Esophagus (tissue), 2 donors: ENCODE data around the gene VWA8. TPM values are rescaled to one million over a fixed set of nuclear protein-coding genes. Genes with fewer than 3 reads are reported as not detected.
"Not testable (repeated sequence)": the region's sequence is repeated elsewhere in the genome, so short reads cannot be mapped to it uniquely, and the experiment has no call there.

Source experiments
- H3K27ac ChIP-seq, 2 donors: one replicate each; pipeline ENCODE4 v1.5.1; 2013; ENCODE audit warnings: low read depth in 2 of 2, mild to moderate bottlenecking in 2 of 2, inconsistent platforms in 1 of 2, low read length in 1 of 2, moderate library complexity in 1 of 2
- H3K27me3 ChIP-seq, 2 donors: one replicate each; pipeline ENCODE4 v1.6.1; 2013; ENCODE audit warnings: low read length in 2 of 2, control low read depth in 1 of 2, mild to moderate bottlenecking in 1 of 2; ENCODE audit not compliant: insufficient read depth in 2 of 2, control insufficient read depth in 1 of 2
- H3K36me3 ChIP-seq, 2 donors: one replicate each; pipeline ENCODE4 v1.6.1; 2013; ENCODE audit warnings: low read length in 1 of 2; ENCODE audit not compliant: control insufficient read depth in 2 of 2, insufficient read depth in 2 of 2
- H3K4me1 ChIP-seq, 2 donors: one replicate each; pipeline ENCODE4 v1.6.1; 2013; ENCODE audit warnings: low read length in 1 of 2; ENCODE audit not compliant: control insufficient read depth in 2 of 2, insufficient read depth in 2 of 2
- H3K4me3 ChIP-seq, 2 donors: one replicate each; pipeline ENCODE4 v1.5.1; 2013; ENCODE audit warnings: low read length in 2 of 2, mild to moderate bottlenecking in 2 of 2, low read depth in 1 of 2, moderate library complexity in 1 of 2
- H3K9me3 ChIP-seq, 2 donors: one replicate each; pipeline ENCODE4 v1.6.1; 2013; ENCODE audit warnings: mild to moderate bottlenecking in 2 of 2, low read depth in 1 of 2, low read length in 1 of 2, moderate library complexity in 1 of 2; ENCODE audit not compliant: control insufficient read depth in 2 of 2, insufficient read depth in 1 of 2
- WGBS, 2 donors: extraction: QIAGEN DNeasy Blood & Tissue Kit; methylation state at CpG; one replicate each; pipeline ENCODE4 v1.1.7; 2013; 5-methylcytosine and 5-hydroxymethylcytosine counted together
- polyA plus RNA-seq, 2 donors: library from polyadenylated mRNA; stranded (reverse); fragments of 200-250 nt; gene quantifications; one replicate each; pipeline ENCODE4 v1.2.3, GENCODE V29; 2013
- donor health status: healthy with polysubstance abuse.
- donor health status: Bipolar disorder and iron deficiency.

VWA8 gene
- polyA plus RNA-seq, 2 donors: 3.5 to 3.6 TPM

GRCh38 chr13:41633776-41634175 is 327.1 kb downstream of the VWA8 start:
- H3K27ac ChIP-seq: no peak overlapping the region
- H3K27me3 ChIP-seq: no peaks in the 10 kb centered on the region
- no peaks in the 10 kb centered on the region for H3K4me1 ChIP-seq
- 83 to 92% methylated on average over 4 of the region's 4 CpGs for WGBS, 2 donors
- H3K4me3 ChIP-seq: no peak overlapping the region
- no peaks in the 10 kb centered on the region for H3K36me3 ChIP-seq
- no peaks in the 10 kb centered on the region for H3K9me3 ChIP-seq

- no peak overlapping the region for H3K4me3 ChIP-seq
- H3K36me3 ChIP-seq: no peaks in the 10 kb centered on the region
- H3K27me3 ChIP-seq: no peaks in the 10 kb centered on the region
- H3K9me3 ChIP-seq: no peaks in the 10 kb centered on the region
- 87 to 88% methylated on average over 5 of the region's 5 CpGs for WGBS, 2 donors
- no peaks in the 10 kb centered on the region for H3K4me1 ChIP-seq
- H3K27ac ChIP-seq: no peak overlapping the region
These were observed 329.5 kb downstream of the VWA8 start for GRCh38 chr13:41631296-41631965.

GRCh38 chr13:41627425-41627824 is 333.5 kb downstream of the VWA8 start:
- Histone ChIP-seq H3K36me3 (no peaks in the 10 kb centered on the region), H3K27me3 (no peaks in the 10 kb centered on the region), H3K27ac (no peak overlapping the region), H3K4me3 (no peak overlapping the region), H3K9me3 (no peaks in the 10 kb centered on the region), H3K4me1 (no peaks in the 10 kb centered on the region)
- WGBS, 2 donors: 97 to 98% methylated on average over 5 of the region's 5 CpGs

GRCh38 chr13:41624041-41624440 is 336.9 kb downstream of the VWA8 start:
- Histone ChIP-seq H3K27ac (no peak overlapping the region), H3K4me1 (no peaks in the 10 kb centered on the region), H3K27me3 (no peaks in the 10 kb centered on the region), H3K4me3 (no peak overlapping the region), H3K36me3 (no peaks in the 10 kb centered on the region), H3K9me3 (no peaks in the 10 kb centered on the region)

- Histone ChIP-seq H3K9me3 (no peaks in the 10 kb centered on the region), H3K36me3 (no peaks in the 10 kb centered on the region), H3K4me1 (no peaks in the 10 kb centered on the region), H3K27me3 (no peaks in the 10 kb centered on the region), H3K4me3 (no peak overlapping the region), H3K27ac (peak overlapping the region in 1 of 2 donors; percentile 25)
- WGBS, 2 donors: 74 to 81% methylated on average over 6 of the region's 6 CpGs
These were observed 338.2 kb downstream of the VWA8 start for GRCh38 chr13:41622432-41623429.

GRCh38 chr13:41621716-41622431 is 339.0 kb downstream of the VWA8 start:
- WGBS, 2 donors: 84 to 89% methylated on average over 5 of the region's 5 CpGs
- H3K27me3 ChIP-seq: no peaks in the 10 kb centered on the region
- H3K4me3 ChIP-seq: no peak overlapping the region
- no peak overlapping the region for H3K27ac ChIP-seq
- no peaks in the 10 kb centered on the region for H3K36me3 ChIP-seq
- no peaks in the 10 kb centered on the region for H3K9me3 ChIP-seq
- no peaks in the 10 kb centered on the region for H3K4me1 ChIP-seq

- H3K4me3 ChIP-seq, H3K9me3 ChIP-seq, H3K36me3 ChIP-seq, H3K27me3 ChIP-seq, H3K4me1 ChIP-seq, H3K27ac ChIP-seq: not testable (repeated sequence)
- WGBS, 2 donors: 97 to 98% methylated on average over 5 of the region's 5 CpGs
These were observed 343.3 kb downstream of the VWA8 start for GRCh38 chr13:41617633-41618032.

- 83 to 85% methylated on average over 3 of the region's 3 CpGs for WGBS, 2 donors
- Histone ChIP-seq H3K4me1 (peaks cover 0 to 2% of the 10 kb centered on the region in 2 donors), H3K27me3 (no peaks in the 10 kb centered on the region), H3K36me3 (peaks cover 0 to 7% of the 10 kb centered on the region in 2 donors), H3K9me3 (no peaks in the 10 kb centered on the region), H3K27ac (no peak overlapping the region), H3K4me3 (no peak overlapping the region)
These were observed 344.8 kb downstream of the VWA8 start for GRCh38 chr13:41616151-41616550.

- peaks cover 2 to 4% of the 10 kb centered on the region in 2 donors for H3K4me1 ChIP-seq
- no peaks in the 10 kb centered on the region for H3K27me3 ChIP-seq
- H3K9me3 ChIP-seq: no peaks in the 10 kb centered on the region
- no peak overlapping the region for H3K27ac ChIP-seq
- no peak overlapping the region for H3K4me3 ChIP-seq
- H3K36me3 ChIP-seq: peaks cover 0 to 11% of the 10 kb centered on the region in 2 donors
These were observed 345.4 kb downstream of the VWA8 start for GRCh38 chr13:41615528-41615855.
